Measurements from ENCODE around the gene VRK1.

Gene VRK1

DNA sequence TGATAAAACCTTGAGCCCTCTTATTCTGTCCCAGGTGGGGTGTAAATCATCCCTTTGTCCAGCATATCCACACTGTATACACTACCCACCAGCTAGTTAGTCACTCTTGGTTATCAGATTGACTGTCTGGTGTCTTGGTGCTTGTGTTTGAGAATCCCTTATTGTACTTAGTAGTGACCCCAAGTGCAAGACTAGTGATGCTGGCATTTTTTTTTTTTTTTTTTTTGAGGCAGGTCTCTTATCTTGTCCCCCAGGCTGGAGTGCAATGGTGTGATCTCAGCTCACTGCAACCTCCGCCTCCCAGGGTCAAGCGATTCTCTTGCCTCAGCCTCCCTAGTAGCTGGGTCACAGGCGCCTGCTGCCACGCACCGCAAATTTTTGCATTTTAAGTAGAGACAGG lies 5.8 kb downstream of the VRK1 start:
- H3K4me1 Mint-ChIP-seq: peaks cover 67% of the 10 kb centered on the region
- no peak overlapping the region for H3K27ac Mint-ChIP-seq
- no peaks in the 10 kb centered on the region for H3K27me3 Mint-ChIP-seq
- H3K9me3 Mint-ChIP-seq: no peaks in the 10 kb centered on the region
- peaks cover 4% of the 10 kb centered on the region for H3K36me3 Mint-ChIP-seq
- no peak overlapping the region for H3K4me3 Mint-ChIP-seq

DNA sequence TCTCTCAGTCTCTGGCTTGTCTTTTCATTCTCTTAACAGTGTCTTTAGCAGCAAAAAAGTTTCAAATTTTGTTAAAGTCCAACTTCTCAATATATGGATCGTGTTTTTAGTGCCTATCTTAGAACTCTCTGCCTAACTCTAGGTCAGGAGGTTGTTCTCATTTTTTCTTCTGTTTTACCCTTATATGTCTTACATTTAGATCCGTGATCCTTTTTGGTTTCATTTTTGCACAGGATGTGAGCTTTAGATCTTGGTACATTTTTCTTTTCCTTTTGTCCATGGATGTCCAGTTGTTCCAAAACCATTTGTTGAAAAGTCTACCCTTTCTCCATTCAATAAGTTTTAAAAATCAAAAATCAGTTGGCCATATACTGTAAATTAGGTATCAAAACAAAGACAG lies 6.8 kb downstream of the VRK1 start:
- Mint-ChIP-seq H3K27me3 (no peaks in the 10 kb centered on the region), H3K27ac (no peak overlapping the region), H3K36me3 (peaks cover 7% of the 10 kb centered on the region), H3K4me3 (no peak overlapping the region), H3K4me1 (peaks cover 67% of the 10 kb centered on the region), H3K9me3 (no peaks in the 10 kb centered on the region)

DNA sequence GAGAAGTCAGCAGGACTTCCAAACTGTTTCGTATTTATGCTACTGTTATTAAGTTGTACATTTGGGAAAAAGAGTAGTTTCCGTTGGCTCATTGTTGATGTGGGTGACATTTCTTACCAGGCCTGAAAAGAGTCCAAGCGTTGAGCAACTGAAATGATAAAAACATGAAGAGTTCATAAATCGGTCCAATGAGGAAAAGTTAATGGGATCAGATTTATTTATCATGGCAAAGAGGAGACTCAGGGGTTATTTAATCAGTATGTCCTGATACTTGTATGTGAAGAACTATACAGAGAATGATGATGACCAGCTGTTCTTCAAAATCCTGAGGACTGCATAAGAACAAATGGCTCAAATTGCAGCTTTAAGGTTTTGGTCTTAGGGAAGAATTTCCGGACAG lies 7.7 kb downstream of the VRK1 start:
- Mint-ChIP-seq H3K36me3 (peaks cover 7% of the 10 kb centered on the region), H3K4me1 (peaks cover 63% of the 10 kb centered on the region), H3K9me3 (no peaks in the 10 kb centered on the region), H3K4me3 (no peak overlapping the region), H3K27me3 (no peaks in the 10 kb centered on the region), H3K27ac (no peak overlapping the region)

DNA sequence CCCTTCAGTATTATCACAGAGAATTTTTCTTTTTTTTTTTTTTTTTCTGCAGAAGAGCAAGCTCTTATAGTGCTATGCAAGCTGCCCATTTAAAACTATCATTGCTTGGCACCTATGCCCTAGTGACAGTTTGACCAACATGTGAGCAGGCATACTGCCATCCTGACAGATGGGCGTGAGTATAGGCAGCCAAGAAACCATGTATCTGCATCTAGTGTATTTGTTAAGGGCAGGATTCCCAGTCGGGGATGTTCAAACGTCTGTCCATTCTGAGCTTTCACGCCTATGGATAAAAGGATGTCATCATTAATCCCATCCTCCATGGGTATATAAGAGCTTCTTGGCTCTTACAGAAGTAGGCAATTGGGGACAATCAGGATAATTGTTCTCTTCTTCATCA lies 8.8 kb downstream of the VRK1 start:
- H3K27me3 Mint-ChIP-seq: no peaks in the 10 kb centered on the region
- H3K27ac Mint-ChIP-seq: no peak overlapping the region
- no peaks in the 10 kb centered on the region for H3K9me3 Mint-ChIP-seq
- peaks cover 65% of the 10 kb centered on the region for H3K4me1 Mint-ChIP-seq
- peaks cover 10% of the 10 kb centered on the region for H3K36me3 Mint-ChIP-seq
- H3K4me3 Mint-ChIP-seq: no peak overlapping the region

DNA sequence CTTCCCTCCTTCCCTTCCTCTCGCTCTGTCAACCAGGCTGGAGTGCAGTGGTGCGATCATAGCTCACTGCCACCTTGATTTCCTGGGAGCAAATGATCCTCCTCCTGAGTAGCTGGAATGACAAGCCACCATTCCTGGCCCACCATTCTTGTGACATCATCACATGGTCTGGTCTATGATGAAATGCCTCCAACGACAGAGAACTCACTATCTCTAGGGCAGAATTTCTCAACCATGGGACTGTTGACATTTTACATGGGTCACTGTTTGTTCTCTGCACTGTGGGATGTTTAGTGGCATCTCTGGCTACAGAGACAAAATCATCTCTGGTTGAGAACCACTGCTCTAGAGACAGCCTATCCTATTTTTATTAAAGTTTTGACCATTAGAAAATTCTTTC lies 9.7 kb downstream of the VRK1 start:
- Mint-ChIP-seq H3K4me1 (peaks cover 73% of the 10 kb centered on the region), H3K27me3 (no peaks in the 10 kb centered on the region), H3K4me3 (no peak overlapping the region), H3K9me3 (no peaks in the 10 kb centered on the region), H3K27ac (no peak overlapping the region), H3K36me3 (peaks cover 10% of the 10 kb centered on the region)

DNA sequence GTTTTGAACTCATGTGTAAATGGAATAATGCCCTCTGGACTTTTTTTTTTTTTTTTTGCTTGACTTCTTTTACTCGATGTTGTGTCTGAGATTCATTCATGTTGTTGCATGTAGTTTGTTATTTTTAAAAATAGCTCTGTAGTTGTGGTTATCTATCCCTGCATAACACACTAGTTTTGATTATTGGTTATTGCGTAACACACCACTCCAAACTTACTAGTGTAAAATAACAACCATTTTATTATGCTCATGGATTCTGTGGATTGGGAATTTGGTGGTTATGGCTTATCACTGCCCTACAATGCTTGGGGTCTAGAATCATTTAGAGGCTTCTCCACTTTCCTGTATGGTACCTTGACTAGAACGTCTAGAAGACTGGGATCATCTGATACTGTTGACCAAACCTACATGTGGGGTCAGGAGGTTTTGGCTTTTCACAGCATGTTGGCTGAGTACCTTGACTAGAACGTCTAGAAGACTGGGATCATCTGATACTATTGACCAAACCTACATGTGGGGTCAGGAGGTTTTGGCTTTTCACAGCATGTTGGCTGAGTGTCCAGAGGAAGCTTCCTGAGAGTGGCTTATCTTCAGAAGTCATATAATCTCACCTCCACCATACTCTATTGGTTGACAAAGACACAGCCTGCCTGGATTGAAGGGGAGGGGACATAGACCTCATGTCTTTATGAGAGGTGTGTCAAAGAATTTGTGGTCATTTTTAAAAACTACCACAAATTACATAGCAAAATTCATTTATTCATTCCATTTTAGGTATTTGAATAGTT lies 11.6 kb downstream of the VRK1 start:
- H3K27ac Mint-ChIP-seq: no peak overlapping the region
- peaks cover 10% of the 10 kb centered on the region for H3K36me3 Mint-ChIP-seq

DNA sequence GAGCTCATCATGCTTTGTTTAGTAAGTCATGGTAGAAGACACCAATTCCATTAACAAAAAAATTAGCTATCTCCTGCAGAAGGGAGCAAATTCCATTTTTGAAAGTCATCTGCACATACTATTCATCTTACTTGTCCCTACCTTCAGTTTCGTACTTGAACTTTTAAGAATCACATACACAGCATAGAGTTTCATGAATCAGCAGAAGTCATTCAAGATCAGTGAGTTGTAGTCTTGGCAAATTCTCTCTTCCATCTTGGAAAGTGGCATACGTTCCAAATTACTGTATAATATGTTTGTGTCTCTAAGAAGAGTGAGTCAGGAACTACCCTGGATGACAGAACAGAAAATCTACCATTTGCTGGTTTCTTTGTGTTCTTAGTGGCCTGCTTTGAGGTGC lies 14.1 kb downstream of the VRK1 start:
- no peak overlapping the region for H3K4me3 Mint-ChIP-seq
- peaks cover 10% of the 10 kb centered on the region for H3K36me3 Mint-ChIP-seq
- H3K27me3 Mint-ChIP-seq: no peaks in the 10 kb centered on the region
- H3K27ac Mint-ChIP-seq: no peak overlapping the region
- peaks cover 71% of the 10 kb centered on the region for H3K4me1 Mint-ChIP-seq
- no peaks in the 10 kb centered on the region for H3K9me3 Mint-ChIP-seq

More for the DNA sequence above, 11.6 kb downstream of the VRK1 start:
- no peak overlapping the region for H3K4me3 Mint-ChIP-seq
- H3K27me3 Mint-ChIP-seq: no peaks in the 10 kb centered on the region
- peaks cover 85% of the 10 kb centered on the region for H3K4me1 Mint-ChIP-seq
- H3K9me3 Mint-ChIP-seq: no peaks in the 10 kb centered on the region

DNA sequence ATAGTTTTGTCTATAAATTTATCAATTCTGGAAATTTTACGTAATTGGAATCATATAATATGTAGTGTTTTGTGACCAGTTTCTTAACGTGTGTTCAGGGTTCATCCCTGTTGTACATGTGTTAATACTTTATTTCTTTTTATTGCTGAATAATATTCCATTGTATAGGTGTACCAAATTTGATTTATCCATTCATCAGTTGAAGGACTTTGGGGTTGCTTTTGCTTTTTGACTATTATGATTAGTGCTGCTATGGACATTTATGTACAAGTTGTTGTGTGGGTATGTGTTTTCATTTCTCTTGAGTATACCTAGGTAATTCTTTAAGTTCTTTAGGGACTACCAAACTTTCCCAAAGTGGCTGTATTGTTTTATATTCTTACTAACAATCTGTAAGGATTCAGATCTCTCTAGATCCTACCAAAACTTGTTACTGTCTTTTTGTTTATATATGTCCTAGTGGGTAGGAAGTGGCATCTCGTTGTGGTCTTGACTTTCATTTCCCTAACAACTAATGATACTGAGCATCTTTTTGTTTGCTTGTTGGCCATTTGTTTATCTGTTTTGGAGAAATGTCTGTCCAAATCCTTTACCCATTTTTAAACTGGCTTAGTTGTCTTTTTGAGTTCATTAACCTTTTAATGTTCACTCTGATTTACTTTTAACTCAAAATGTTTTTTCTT lies 14.9 kb downstream of the VRK1 start:
- peaks cover 71% of the 10 kb centered on the region for H3K4me1 Mint-ChIP-seq

DNA sequence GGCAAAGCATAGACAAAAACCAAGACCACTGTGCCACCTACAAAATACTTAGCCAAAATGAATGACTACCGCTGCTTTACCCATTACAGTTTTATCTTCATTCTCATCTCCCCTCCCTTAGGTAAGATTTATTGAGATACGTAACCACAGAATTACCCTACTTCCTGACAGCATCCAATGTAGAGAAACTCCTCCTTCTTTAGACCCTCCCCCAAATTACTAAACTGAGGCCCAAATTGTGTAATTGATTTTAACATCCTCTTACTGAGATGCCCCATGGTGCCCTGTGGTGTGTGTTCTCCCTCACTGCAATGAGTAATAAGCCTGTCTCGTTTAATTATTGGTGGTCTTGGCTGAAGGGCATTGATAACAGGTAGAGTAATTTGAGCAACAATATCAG lies 19.1 kb downstream of the VRK1 start:
- H3K4me3 Mint-ChIP-seq: no peak overlapping the region
- H3K27me3 Mint-ChIP-seq: no peaks in the 10 kb centered on the region
- peaks cover 60% of the 10 kb centered on the region for H3K4me1 Mint-ChIP-seq
- H3K36me3 Mint-ChIP-seq: peaks cover 4% of the 10 kb centered on the region
- no peak overlapping the region for H3K27ac Mint-ChIP-seq
- no peaks in the 10 kb centered on the region for H3K9me3 Mint-ChIP-seq

More for the DNA sequence above, 14.9 kb downstream of the VRK1 start:
- Mint-ChIP-seq H3K36me3 (peaks cover 8% of the 10 kb centered on the region), H3K9me3 (no peaks in the 10 kb centered on the region), H3K4me3 (no peak overlapping the region), H3K27me3 (no peaks in the 10 kb centered on the region), H3K27ac (no peak overlapping the region)

DNA sequence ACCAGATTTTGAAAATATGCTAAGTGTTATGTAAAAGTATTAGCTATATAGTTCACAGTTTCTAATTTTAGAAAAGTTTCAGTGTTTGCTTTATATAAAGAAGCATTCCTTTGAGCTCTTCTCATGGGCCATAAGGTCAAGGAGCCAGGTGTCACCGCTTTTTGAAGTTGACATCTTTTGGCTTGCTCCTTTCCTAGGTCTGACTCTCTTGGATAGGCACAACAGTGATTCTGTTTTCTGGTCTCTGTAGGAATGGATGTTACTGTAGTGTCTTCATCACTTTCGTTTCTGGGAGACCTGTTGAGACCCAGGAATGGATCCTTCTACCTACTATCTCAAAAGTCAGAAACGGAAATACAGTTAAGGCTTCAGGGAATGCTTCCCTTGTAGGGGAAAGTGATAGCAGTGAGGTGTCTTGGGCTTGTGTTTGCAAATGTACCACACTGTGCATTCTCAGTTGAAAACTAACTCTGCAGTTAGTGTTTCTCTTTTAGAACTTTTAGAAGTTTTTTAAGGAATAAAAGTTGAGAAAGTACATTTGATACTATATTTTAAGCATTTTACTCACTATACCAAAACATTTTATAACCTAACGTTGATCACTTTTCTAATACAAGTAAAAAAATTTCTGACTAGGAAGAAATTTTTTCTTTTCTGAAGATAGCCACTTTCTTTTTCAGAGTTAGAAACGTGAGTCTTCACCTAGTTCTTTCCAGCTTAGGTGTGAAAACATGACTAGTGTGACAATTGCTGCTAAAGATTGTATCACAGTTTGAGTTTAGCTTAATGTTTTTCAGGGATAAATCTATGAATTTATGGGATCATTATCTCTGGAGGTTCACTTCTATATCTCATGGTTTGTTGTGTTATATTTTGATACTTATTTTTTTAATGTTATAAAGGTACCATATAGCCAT lies 20.8 kb downstream of the VRK1 start:
- no peaks in the 10 kb centered on the region for H3K9me3 Mint-ChIP-seq
- H3K27me3 Mint-ChIP-seq: no peaks in the 10 kb centered on the region
- H3K4me3 Mint-ChIP-seq: no peak overlapping the region
- peaks cover 51% of the 10 kb centered on the region for H3K4me1 Mint-ChIP-seq
- H3K27ac Mint-ChIP-seq: no peak overlapping the region
- peaks cover 7% of the 10 kb centered on the region for H3K36me3 Mint-ChIP-seq

DNA sequence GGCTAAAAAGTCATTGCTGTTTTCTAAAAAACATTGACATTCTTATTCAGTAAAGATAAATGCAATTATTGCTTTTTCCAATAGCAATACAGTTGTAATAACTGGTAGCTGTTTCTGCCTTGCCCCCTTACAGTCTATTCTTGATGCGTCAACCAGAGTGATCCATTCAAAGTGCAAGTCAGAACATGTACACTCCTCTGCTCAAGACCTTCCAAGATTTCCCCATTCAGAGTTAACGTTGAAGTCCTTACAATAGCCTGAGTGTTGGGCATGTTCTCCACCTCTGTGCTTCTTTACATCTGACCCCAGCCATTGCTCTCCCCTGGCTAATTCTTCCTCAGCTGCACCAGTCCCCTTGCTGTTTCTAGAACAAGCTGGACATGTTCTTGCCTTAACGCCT lies 24.3 kb downstream of the VRK1 start:
- Mint-ChIP-seq H3K4me1 (peaks cover 50% of the 10 kb centered on the region), H3K9me3 (no peaks in the 10 kb centered on the region), H3K27ac (no peak overlapping the region), H3K4me3 (no peak overlapping the region), H3K27me3 (no peaks in the 10 kb centered on the region), H3K36me3 (peaks cover 11% of the 10 kb centered on the region)

DNA sequence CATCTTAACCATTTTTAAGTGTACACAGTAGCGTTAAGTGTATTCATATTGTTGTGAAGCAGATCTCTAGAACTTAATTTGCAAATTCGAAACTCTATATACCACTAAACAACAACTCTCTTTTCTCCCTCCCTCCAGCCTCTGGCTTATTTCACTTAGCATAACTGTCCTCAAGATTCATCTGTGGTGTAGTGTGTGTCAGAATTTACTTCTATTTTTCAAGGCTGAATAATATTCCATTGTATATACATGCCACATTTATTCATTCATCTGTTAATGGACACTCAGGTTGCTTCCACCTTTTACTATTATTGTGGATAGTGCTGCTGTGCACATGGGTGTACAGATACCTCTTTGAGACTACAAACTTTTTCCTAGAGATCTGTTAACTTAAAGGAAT lies 26.5 kb downstream of the VRK1 start:
- Mint-ChIP-seq H3K27me3 (no peaks in the 10 kb centered on the region), H3K9me3 (peaks cover 5% of the 10 kb centered on the region), H3K27ac (no peak overlapping the region), H3K4me1 (peaks cover 47% of the 10 kb centered on the region), H3K4me3 (no peak overlapping the region), H3K36me3 (peaks cover 18% of the 10 kb centered on the region)

DNA sequence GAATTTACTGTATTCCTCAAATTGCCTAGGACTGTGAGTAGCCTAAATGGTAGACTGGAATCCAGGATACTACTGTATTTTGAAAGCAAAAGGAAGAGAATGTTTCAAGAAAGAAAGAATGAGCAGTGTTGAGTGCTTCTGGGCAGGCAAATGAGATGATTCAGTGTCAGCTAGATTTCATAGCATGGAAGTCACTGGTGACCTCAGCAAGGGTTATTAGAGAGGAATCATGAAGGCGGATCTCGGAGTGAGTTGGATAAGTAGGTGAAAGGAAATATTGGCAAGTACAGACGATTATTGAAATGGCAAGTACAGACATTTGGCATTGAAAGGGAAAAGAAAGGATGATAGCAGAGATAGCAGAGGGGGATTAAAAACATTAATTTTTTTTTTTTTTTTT lies 27.1 kb downstream of the VRK1 start:
- Mint-ChIP-seq H3K27me3 (no peaks in the 10 kb centered on the region), H3K9me3 (peaks cover 5% of the 10 kb centered on the region), H3K4me3 (no peak overlapping the region), H3K4me1 (peaks cover 44% of the 10 kb centered on the region), H3K27ac (no peak overlapping the region), H3K36me3 (peaks cover 20% of the 10 kb centered on the region)

DNA sequence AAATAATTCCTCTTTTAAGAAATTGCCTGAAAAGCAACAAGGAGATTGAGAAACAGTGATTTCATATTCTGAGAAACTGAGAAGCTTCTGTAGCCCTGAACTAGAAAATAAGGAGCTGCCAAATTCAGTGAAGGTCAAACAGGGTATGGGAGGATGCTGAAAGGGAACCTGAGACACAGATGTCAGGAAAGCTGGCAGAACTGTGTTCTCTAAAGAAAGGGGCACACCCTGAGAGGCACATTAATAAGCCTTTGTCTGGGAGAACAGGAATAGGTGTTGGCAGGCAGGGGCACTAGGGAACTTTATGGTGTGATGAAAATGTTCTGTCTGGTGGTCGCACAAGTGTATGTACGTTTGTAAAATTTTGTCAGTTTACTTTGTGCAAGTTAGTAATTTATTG lies 29.6 kb downstream of the VRK1 start:
- Mint-ChIP-seq H3K9me3 (peaks cover 5% of the 10 kb centered on the region), H3K27ac (no peak overlapping the region), H3K36me3 (peaks cover 21% of the 10 kb centered on the region), H3K4me1 (peaks cover 43% of the 10 kb centered on the region), H3K27me3 (no peaks in the 10 kb centered on the region), H3K4me3 (no peak overlapping the region)

DNA sequence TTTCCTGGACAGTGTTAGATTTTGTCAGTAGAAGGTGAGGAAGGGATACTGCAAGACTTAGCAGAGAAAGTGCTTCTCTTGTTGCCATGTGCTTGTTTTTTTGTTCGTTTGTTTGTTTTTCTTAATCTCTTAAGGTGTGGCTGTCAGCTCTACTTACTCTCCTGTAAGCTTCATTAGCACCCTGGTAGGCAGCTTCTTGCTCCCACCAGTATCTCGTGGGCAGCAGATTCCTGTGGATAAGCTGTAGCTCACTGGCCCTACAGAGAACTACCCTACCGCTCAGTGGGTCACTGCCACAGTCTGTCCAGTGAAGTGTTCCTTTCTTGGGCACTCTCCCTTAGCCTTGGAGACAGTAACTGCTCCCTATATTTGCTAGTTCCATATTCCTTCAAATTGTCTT lies 30.1 kb downstream of the VRK1 start:
- Mint-ChIP-seq H3K27me3 (no peaks in the 10 kb centered on the region), H3K4me1 (peaks cover 43% of the 10 kb centered on the region), H3K4me3 (no peak overlapping the region), H3K9me3 (peaks cover 5% of the 10 kb centered on the region), H3K27ac (no peak overlapping the region), H3K36me3 (peaks cover 21% of the 10 kb centered on the region)

DNA sequence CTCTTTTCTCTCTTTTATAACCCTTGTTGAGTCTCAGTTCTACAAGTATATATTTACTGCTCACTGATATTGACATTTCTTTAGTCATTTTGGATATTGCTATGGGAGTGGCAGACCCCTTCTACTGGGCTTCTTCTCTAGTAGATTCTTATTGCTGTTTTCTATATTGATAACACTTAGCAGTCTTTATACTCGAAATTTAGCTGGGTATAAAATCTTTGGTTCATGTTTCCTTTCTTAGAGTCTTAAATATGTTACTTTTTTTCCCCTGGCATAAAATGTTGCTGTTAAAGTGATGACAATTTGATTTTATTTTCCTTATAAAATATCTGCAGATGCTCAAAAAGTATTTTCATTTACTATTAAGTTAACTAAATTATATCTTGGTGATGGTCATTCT lies 32.6 kb downstream of the VRK1 start:
- Mint-ChIP-seq H3K4me3 (no peak overlapping the region), H3K27ac (no peak overlapping the region), H3K4me1 (peaks cover 31% of the 10 kb centered on the region), H3K27me3 (no peaks in the 10 kb centered on the region), H3K36me3 (peaks cover 22% of the 10 kb centered on the region), H3K9me3 (peaks cover 5% of the 10 kb centered on the region)

All from activated naive CD4-positive, alpha-beta T cell treated with anti-CD3 and anti-CD28 coated beads, Interleukin-2, amount 50 U/mL, for 24 hours (primary cell).